Cardiac fibroblast (primary cell): ENCODE measurements around the gene INS.

Experiments
- DNase-seq, 2 donors: peaks; one replicate each; pipeline versions ENCODE4 v3.0.0 to v3.0.0-alpha.2; 2010; ENCODE audit warnings: low read depth in 2 of 2
- H3K4me3 ChIP-seq, 2 donors: replicated peaks in 1 of 2; 1 replicate in 1 of 2; 2 replicates in 1 of 2; pipeline ENCODE4 v1.5.1; 2011; ENCODE audit warnings: low read depth in 2 of 2, low read length in 2 of 2, mild to moderate bottlenecking in 2 of 2, moderate library complexity in 1 of 2
- TF ChIP-seq, protein P1 (sequence below): IDR thresholded peaks from one replicate; pipeline ENCODE4 v1.5.1; 2011; ENCODE audit warnings: low read depth, mild to moderate bottlenecking, low read length, inconsistent platforms

INS gene

DNA sequence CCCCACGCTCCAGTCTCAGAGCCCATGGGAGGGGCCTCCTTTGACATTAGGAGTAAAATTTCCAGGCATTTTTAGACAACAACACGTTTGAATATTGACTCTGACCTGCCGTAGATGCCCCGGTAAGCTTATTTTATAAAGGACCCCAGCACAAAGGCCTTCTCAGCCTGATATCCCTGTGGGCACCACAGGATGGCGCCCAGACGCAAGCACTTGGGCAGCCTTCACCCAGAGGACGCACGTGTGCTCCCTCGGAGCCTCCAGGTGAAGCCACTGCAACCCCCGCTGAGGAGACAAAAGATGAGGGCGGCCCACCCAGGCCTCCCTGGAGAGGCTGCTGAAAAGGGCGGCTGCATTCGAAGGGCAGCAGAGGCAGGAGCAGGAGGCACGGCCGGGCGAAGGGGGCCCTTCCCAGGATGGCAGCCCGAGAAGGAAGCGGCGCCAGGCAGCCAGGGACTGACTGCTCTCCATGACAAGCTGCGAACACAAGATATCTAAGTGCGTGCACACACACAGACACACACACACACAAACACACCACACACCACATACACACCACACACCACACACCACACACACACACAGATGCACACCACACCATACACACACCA, 25.8 kb upstream of the INS start:
- TF ChIP-seq, protein P1, sequence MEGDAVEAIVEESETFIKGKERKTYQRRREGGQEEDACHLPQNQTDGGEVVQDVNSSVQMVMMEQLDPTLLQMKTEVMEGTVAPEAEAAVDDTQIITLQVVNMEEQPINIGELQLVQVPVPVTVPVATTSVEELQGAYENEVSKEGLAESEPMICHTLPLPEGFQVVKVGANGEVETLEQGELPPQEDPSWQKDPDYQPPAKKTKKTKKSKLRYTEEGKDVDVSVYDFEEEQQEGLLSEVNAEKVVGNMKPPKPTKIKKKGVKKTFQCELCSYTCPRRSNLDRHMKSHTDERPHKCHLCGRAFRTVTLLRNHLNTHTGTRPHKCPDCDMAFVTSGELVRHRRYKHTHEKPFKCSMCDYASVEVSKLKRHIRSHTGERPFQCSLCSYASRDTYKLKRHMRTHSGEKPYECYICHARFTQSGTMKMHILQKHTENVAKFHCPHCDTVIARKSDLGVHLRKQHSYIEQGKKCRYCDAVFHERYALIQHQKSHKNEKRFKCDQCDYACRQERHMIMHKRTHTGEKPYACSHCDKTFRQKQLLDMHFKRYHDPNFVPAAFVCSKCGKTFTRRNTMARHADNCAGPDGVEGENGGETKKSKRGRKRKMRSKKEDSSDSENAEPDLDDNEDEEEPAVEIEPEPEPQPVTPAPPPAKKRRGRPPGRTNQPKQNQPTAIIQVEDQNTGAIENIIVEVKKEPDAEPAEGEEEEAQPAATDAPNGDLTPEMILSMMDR: peak; percentile 60
- no peak overlapping the region for H3K4me3 ChIP-seq
- DNase-seq: peak; percentile 23 to 26

DNA sequence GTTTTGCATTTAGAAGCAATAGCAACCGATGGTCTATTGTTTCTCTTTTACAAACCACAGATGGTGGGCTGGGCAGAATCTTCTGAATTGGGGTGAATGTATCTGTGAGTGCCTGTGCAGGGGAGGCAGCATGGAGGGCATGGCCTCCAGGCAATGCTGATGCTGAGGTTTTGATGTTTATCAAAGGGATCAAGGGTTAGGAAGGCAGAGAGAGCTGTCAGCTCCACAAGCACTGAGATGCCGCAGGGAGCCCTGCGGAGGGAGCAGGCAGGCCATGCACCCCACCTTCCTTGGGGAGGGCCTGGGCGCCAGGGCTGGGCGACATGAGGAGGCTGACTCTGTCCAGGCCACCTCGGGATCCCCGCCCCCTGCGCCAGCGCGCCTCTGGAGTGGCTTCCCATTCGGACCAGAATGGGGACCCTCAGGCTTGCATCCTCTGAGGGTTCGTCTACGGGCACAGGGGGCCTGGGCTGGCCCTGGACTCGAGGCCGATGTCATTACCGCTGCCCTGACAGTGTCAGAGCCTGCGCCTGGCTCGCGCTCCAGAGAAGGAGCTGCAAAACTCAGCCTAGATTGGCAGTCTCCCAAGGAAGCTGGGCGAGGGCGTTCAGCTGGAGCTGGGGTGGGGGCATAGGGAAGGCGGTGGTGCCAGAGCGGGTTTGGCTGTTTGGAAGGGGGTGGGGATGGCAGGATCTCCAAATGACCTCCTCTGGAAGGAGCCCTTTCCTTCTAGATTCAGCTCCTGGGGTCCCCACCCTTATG, 24.5 kb upstream of the INS start:
- TF ChIP-seq, protein P1: no peak
- DNase-seq: no peak
- no peak overlapping the region for H3K4me3 ChIP-seq

DNA sequence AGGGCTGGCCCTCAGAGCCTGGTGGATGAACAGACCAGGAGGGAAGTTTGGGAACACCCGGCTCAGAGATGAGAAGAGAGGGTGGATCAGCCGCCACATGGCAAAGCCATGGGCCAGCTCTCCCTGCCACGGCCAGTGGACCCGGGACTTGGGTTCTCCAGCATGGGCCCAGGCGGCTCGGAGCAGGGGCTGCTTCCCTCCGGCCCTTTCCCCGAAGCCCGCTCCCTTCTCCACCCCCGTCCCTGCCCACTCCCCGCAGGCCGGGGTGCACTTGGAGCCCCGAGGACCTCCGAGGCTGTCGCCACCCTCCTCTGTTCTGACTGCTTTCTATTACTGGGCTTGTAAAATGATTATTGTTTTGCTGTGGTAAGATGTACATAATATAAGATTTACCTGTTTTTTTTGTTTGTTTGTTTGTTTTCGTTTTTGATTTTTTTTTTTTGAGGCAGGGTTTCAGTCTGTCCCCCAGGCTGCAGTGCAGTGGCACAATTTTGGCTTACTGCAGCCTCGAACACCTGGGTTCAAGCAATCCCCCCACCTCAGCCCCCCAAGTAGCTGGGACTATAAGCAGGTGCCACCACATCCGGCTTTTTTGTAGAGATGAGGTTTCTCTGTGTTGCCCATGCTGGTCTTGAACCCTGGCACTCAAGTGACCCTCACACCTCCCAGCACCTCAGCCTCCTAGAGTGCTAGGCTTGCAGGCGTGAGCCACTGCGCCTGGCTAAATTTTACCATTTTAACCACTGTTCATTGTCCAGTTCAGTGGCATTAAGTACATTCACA, 21.9 kb upstream of the INS start:
- no peak overlapping the region for H3K4me3 ChIP-seq
- TF ChIP-seq, protein P1: no peak

DNA sequence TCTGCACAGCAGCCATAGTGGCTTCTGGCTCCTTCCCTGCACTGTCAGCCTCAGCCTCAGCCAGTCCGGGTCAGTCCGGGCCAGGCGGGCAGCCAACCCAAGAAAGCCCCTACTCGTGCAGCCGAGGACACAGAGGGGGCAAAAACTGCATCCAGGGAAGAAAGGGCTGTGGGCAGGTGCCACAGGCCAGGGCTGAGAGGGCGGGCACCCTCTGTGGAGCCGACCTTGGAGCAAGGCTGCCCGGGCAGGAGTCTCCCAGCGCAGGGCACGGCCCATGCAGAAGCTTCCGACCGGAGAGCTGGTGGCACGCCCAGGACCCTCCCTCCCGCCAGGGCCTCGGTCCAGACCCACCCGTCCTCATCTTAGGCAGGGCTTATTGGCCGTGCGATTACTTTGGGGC, 21.1 kb upstream of the INS start:
- no peak overlapping the region for H3K4me3 ChIP-seq
- no peak for DNase-seq
- TF ChIP-seq, protein P1: no peak

More for the DNA sequence above, 21.9 kb upstream of the INS start:
- no peak for DNase-seq

DNA sequence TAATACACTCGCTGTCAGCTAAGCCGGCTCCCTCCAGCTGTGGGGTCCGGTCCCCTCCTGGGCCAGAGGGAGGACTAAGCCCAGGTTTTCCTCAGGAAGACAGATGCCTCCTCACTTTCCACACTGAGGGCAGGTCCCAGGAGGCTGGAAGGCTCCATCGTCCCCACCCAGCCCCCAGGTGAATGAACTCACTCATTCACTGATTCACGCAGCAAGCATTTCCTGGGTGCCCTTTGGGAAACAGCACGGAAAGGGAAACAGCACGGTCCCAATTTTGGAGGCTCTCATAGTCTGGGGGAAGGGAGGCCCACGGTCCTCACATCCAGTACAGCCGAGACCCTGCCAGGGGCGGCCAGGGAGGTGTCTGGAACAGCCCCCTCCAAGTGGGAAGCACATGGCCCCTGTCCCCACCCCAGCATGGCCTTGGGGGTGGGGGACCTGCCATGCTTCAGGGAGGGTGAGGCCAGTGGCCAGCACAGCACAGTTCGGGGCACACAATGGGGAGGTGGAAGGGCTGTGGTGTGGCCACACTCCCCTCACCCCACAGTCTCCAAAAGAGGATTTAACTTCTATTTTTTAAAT, 19.9 kb upstream of the INS start:
- no peak overlapping the region for H3K4me3 ChIP-seq
- DNase-seq: peak in 1 of 2 donors; percentile 34
- TF ChIP-seq, protein P1: no peak

DNA sequence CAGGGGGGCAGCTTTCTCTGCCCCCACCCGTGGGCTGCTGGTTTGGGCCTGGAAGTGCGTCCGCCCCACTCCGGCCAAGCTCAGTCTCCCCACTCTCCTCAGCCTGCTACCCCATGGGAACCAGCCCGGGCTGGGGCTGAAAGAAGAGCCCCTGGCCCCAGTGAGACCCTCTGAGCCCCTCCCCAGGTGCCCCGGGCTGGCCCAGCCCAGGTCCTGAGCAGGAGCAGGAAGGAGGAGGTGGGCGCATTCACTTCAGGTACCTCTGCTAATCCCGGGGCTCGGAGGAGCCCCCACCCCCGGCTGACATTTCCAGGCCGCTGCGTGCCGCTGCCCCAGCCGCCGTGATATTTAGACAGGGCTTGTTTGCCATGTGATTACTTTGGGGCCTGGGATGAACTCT, 19.3 kb upstream of the INS start:
- TF ChIP-seq, protein P1: no peak
- DNase-seq: no peak
- no peak overlapping the region for H3K4me3 ChIP-seq
